NCI-H510A treated with DMSO at 0.1 percent for 48 hours (cell line): Measurements from ENCODE around the gene ADK.
A peak's percentile ranks its signal among the peaks of the same experiment; 100 is the strongest.
"Not testable (repeated sequence)": the region's sequence is repeated elsewhere in the genome, so short reads cannot be mapped to it uniquely, and the experiment has no call there.

Experiments used
- DNase-seq: peaks from one replicate; lab custom pipeline; 2025; lab: John Stamatoyannopoulos, UW

The ADK gene

GRCh38 chr10:74145133-74145532 is 5.9 kb upstream of the ADK start:
- no peak for DNase-seq

- DNase-seq: not testable (repeated sequence)
Measured at GRCh38 chr10:74146980-74147379, 4.0 kb upstream of the ADK start.

- peak; percentile 48 for DNase-seq
Measured at GRCh38 chr10:74150204-74150989, 624 bp upstream of the ADK start, which contains the start of gene AP3M1. AP3M1 (minus strand) TSS chr10:74150828; CDS start chr10:74138379, 12,449 bp downstream.

DNA sequence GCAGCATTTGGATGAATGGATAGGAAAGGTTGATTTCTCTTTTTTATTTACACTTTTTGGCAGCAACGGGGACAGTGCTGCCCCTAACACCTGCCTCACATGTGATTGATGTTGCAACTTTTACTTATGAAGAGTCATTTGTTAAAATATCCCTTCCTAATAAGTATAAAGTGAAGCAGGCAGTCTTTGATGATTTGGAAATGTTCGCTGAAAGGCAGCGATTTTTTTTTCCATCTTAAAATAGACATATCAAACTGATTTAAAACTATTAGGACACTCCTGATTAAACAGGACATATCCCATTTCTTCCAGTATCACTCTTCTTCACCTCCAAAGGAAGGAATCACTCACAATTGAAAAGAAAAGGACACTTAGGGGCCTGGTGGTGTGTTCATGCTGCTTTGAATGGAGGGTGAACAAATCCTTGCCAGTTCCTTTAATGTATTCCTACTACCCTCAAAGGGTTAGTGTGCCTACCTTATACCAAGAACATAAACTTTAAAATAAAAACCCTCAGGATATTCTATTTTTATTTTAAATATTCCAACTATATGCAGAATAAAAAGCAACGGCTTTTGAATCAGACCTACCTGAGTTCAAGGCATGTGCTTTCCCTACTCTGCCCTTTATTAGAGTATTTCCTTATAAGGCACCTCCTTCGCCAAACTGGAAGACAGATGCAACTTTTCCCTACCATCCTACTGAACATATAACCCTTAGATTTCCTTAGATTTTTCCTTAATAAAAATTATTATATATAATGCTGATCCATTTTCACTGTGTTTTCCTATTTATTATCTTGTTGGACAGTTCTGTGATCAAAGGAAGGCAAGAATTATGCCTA is 1.1 kb downstream of the ADK start:
- no peak for DNase-seq

DNA sequence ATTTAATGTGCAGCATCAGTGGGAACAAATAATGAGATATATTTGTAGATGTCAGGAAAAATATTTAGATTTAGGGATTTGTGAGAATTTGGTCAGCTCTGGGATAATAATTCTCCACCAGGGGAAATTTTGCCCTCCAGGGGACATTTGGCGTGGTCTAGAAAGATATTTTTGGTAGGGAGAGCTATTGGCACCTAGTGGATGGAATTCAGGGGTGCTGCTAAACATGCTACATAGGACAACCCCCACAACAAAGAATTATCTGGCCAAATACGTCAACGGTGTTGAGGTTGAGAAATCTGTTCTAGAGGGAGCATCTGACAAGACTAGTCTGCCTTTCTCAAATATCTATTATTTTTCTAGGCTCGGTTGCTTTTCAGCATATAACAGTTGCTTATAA is 2.1 kb downstream of the ADK start:
- DNase-seq: no peak

DNA sequence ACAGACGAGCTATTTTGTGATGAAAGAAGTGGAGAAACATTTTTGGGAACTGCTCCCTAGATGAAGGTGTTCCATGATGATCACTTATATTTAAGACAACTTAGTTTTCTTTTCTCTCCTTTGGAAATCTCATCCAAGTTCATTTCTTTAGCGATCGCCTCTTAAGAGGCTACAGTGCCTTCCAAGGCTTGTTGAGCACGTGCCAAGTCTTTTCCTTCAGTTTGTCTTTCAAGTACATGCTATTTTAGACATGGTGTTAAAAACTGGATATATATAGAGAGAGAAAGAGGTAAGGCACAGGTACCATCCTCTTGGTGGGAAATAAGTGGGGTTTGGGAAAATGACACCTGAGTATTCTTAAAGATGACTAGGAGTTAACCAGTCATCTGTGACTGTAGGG is 2.7 kb downstream of the ADK start:
- no peak for DNase-seq

DNA sequence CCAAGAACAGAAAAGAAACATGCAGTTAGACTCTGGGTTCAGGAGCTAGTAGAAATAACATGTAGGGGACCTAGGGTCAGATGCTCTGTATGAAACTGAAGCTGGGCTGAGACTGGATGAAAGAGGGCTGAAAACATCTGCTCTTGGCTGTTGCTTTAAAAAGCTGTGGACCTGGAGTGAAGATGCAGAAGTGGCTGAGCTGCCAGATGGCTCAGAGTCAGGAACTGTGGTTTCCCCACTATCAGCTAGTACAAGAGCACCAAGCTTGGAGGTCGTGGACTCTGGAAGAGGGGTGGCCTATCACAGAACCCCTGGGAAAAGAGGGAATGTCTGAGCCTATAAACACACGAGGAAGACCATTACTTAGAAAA is 5.9 kb downstream of the ADK start:
- no peak for DNase-seq

DNA sequence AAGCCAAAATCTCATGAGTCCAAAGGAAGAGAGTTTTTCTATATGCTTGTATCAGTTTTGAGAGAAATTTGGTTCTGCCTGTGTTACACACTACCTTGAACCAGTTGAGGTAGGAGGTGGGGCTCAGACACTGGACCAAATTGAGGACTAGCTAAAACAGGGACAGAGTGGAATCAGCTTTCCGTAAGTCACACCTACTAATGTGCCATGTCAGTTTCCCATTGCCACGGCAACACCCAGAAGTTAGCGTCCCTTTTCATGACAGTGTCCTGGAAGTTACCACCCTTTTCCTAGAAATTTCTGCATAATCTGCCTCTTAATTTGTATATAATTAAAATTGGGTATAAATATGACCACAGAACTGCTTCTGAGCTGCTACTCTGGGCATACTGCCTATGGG is 9.0 kb downstream of the ADK start:
- no peak for DNase-seq

- DNase-seq: no peak
Measured at GRCh38 chr10:74163319-74164068, 12.5 kb downstream of the ADK start.

DNA sequence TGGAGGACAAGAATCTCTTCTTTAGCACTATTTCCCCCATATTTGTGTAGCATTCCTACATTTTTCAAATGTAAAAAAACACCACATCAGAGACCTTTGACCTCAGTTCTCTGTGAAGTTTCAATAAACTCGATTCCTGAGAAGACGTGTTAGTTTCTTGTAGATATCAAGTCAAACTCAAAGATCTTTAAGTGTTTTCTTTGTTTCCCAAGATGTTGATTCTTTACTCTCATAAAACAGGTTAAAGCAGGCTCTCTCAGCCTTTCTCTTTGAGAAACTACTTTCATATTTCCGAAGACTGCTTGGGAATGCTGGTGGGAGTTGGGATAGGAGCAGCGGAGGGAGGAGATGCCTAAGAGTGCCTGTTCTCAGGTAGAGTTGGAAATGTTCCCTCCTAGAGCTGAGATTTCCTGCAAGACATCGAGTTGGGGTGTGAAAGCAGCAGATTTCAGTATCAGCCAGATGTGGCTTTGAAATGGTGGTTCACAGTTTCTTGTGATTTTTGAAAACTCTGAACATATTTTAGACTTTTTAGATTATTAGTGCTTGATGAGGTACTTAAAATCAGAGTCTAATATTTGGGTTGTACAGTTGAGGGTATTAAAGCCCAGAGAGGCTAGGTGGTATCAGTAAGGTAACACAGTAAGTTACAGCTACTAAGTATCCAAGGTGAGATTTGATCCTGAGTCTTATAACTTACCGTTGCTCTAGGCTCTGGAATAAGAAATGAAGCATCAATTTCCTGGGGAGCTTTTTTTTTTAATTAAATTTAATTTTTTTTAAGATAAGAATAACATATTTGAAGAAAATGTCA is 13.9 kb downstream of the ADK start:
- no peak for DNase-seq

DNA sequence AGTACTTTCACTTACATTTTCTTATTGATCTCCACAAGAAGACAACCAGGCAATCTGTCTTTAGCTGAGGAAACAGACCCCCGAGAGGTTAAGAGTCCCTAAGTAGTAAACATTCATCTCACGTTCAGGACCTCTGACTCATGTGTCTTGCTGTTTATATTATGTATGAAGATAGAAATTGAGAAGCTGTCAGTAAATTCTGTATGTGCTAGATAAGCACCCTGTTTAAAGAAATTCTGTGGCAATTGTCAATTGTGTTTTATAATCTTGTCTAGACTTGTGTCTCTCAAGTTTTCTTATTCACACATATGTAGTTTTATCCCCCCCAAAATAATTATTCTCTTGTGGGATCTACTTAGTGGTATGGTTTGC is 14.5 kb downstream of the ADK start:
- DNase-seq: no peak

GRCh38 chr10:74167443-74167842 is 16.4 kb downstream of the ADK start:
- no peak for DNase-seq

DNA sequence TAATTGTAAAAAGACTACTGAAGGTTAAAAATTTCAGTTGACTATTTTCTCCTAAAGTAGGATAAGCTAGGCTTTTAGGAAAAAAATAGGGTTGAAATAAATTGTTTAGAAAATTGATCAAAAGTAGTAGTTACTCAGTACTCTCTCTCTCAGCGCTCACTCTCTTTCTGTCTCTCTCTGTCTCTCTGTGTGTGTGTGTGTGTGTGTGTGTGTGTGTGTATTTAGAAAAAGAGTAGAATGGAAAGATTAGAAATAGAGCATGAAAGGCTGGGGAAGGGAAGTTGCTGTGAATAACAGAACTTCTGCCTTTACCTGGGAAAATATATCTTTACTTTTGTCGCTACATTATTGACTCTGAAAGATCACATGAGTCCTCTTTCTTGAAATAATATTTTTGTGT is 20.6 kb downstream of the ADK start:
- DNase-seq: no peak

GRCh38 chr10:74174521-74174920 is 23.5 kb downstream of the ADK start:
- DNase-seq: no peak

DNA sequence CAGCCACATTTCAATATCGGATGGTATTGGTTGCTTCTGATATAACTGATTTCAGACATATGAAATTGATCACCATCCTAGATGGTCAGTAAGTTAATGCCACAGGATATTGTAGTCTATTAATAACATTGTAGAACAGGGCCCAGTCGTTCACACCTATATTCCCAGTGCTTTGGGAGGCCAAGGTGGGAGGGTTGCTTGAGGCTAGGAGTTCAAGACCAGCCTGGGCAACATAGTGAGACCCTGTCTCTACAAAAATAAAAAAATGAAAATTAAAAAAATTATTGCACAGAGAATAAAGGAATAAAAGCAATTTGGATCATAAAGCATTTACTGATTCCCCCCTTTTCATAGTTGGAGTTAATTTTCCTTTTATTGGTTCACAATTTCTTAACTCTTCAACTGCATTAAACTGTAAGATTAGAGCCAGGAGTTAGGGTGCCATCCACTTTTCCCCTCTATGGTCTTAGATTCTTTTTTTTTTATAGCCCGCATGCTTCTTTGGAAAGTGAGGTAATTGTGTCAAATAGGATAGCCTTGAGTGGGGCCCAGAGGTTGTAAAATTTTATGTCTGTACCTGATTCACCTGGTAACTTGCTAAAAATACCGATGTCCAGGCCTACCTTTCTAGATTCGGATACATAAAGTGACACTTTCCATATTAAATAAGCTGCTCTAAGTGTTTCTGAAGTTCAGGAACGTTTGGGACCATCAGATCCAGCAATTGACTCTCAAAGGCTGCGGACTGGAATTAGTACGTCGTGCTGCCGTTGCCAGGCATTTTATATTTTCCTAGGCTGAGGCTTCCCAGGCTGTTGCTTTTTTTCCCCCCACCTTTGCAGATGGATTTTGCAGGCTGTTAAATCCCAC is 24.7 kb downstream of the ADK start:
- no peak for DNase-seq

DNA sequence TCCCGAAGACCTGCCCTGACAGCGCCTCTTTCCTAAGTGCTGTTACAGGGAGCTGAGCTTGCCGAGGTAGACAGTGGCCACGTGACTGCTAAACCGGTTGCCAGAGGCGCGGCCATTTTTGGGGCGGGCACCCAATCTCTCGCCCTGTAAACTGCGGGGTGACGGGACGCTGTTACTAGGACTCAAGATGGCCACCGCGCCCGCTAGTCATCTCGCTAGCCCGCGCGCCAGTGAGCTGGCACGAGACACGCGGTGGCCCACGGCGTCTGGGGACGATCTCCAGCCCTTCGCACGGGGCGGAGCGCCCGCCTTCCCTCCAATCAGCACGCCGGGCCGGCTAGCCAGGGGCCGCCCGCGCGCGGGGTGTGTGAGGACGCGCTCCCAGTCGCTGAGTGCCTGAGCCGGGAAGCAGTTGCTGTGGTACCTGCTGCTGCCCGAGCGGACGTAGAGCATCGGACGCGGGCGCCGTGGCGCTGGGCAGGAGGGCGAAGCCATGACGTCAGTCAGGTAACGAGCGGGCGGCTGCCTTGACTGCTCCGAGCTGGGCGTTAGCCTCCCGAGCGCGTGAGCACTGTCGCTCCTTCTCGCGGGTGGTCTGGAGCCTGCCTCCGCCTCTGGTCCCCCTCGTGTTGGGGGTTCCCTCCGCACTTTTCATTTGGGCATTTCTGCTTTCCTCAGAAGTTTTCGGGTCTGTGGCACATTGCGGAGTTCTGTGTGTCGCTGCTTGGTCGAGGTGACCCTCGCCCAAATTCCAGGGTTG is 25.5 kb downstream of the ADK start:
- DNase-seq: peak; percentile 96

- DNase-seq: no peak
Measured at GRCh38 chr10:74177140-74177677, 26.2 kb downstream of the ADK start.

- no peak for DNase-seq
Measured at GRCh38 chr10:74178042-74178791, 27.2 kb downstream of the ADK start.

DNA sequence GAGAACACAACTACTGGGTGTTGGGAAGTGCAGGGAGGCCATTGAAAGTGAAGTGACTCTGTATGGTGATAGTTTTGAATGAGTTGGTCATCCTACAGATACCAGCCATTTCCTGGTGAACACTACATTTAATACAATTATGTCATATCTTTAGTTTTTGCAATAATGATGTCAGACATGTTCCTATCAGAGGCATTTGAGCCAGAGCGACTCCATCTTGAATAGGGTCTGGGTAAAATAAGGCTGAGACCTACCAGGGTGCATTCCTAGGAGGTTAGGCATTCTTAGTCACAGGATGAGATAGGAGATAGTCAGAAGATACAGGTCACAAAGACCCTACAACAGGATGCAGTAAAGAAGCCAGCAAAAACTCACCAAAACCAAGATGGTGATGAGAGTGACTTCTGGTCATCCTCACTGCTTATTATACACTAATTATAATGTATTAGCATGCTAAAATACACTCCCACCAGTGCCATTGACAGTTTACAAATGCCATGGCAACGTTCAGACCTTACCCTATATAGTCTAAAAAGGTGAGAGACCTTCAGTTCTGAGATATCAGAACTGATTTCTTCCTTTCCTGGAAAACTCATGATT is 28.2 kb downstream of the ADK start:
- DNase-seq: no peak
